SK-MEL-5 (cell line): Measurements from ENCODE around the gene NUP210L. TPM values are rescaled to one million over a fixed set of nuclear protein-coding genes. Genes with fewer than 3 reads are reported as not detected.

Experiments used
- DNase-seq: peaks from one replicate; pipeline ENCODE4 v3.0.0-alpha.2; 2016; ENCODE audit warnings: low read depth, low spot score
- in situ Hi-C: cut with HindIII; loops from 2 replicates; pipeline ENCODE4 v1.10.0; 2016; ENCODE audit warnings: low sequenced_read_pairs, high pct_unique_total_duplicates, low pct_unique_long_range_greater_than_20kb
- polyA plus RNA-seq, 2 experiments: library from polyadenylated mRNA; depleted of rRNA; stranded (reverse); fragments of >200 nt; gene quantifications; 2 replicates each; pipeline ENCODE4 v1.2.3, GENCODE V29; 2015
- total RNA-seq: library from RNA; depleted of rRNA; stranded (reverse); fragments of >200 nt; shearing (Covaris generic); gene quantifications from 2 replicates; pipeline ENCODE4 v1.2.3, GENCODE V29; 2014; rRNA removed

NUP210L gene
- total RNA-seq: not detected in 2 replicates
- 0.03 TPM in 1 of 2 replicates, not detected in the other for polyA plus RNA-seq (2015; cell fraction: cytosol; rRNA removed)
- polyA plus RNA-seq (2015; cell fraction: nucleus; rRNA removed): 0.09 and 0.17 TPM in 2 replicates

DNA sequence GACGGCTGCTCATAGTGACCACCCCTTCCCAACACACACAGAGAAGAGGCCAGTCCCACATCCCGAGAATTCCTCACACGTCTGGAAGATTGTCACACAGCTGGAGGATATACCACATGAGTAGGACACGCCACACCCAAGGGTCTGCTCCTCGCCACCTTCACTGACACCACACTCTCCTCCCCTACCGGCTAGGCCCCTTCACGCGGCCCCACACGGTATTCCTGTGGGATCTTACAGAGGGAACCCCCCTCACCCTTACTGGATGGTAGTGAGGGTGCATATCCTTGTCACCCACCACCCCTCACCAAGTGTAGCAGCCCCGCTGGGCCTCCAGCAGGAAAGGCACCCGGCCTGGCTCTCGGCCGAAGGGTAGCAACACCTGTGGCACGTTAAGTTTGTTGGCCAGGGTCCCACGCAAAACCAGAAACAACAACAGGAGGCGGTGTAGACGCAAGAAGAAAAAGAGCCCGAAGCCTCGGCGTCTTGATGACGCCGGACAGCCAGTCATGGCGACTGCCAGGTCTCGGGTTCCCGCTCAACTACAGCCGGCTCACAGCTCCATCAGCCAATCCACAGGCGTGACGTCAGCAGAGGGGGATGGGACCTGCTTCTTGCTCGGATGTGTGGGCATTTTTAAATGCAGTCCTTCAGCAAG lies at the start of gene NUP210L:
NUP210L (minus strand) TSS at position 540 of the 658 bp plus-strand sequence.
- peak; percentile 50 for DNase-seq
- in situ Hi-C loops: no loop called here

DNA sequence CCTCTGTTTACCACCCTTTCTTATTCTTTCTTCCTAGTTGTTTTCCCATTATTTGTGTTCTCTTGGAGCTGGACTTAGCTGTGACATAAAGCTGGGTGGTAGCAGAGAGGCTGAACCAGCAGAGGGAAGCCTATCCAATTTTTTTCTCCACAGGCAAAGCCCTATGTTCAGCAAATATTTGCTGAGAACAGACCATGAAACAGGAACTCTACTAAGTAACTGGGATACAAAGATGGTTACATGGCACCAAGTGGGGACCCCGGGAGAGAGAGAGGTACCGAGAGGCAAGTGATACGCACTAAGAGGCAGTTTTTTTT lies 44.6 kb upstream of the NUP210L start:
- in situ Hi-C loops: no loop called here
- peak; percentile 67 for DNase-seq

DNA sequence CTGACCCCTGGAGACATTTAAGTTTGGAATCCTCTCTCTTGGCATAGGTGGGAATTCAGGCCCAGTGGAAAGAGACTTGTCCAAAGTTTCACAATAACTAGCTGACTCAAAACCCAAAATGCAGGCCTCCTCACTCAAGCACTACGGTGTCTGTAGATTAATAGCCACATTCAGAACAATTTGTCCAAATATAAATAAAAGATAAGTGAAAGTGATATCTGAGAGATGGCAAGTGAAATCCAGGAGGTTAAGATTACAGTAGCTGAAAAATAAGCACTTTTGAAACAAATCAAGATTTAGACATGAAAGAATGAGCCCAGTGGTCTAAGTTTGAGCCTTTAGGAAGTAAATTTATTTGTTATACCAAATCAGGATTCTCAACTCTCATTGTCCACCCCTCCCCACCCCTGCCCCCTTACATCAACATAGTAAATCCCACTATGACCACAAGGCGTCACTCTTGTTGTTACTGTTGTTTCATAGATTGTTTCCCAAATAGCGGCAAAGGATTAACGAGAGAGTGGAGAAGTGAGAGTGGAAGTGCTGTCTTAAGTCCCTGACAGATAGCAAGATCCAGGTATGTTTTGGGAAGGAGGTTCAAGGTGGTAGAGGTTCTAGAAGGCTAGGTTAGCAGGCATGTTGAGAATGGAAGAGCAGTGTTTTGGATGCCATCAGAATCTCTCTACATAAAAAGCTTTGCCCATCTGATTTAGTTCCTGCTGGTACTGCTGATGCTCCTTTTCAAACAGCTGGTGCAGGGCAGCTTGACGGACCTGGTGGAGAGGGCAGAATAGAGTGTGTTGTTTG lies 44.1 kb upstream of the NUP210L start:
- DNase-seq: peak; percentile 90
- in situ Hi-C loops: no loop called here

DNA sequence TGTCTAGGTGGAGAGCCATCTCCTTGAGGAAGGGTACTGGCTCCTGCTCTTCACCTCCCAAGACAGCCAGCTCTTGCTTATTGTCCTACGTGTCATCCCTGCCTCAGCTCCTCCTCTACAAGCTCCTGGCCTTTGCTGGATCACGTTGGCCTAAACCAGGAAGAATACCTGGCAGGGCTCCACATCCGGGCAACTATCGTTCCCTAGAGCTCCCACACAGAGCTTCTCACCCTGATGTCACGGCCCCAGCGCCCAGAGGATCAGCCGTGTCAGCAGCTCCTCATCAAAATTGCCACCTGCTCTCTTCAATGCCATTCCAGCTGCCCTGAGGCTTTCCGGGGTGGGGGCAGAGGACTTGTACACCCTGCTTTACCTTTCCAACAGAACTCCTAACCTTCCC lies 38.9 kb upstream of the NUP210L start:
- in situ Hi-C loops: no loop called here
- DNase-seq: peak; percentile 56

DNA sequence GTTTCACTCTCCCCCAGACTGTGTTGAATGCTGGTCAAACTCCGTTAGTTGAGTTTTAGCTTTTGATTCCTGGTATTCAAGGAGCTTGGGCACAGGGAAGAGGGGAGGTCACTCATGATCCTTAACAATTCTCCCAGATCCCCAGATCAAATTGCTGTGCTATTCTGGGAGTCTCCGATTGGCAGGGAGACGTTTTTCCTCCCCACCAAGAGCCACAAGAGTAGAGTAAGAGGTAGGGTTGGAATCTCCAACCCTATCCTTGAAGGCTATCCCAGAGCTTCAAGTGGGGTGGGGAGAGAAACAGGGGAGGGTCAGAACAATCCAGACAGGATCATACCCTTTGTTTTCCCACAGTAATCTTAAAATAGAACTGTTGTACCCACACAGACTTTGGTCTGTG lies 37.6 kb upstream of the NUP210L start:
- in situ Hi-C loops: no loop called here
- DNase-seq: no peak

DNA sequence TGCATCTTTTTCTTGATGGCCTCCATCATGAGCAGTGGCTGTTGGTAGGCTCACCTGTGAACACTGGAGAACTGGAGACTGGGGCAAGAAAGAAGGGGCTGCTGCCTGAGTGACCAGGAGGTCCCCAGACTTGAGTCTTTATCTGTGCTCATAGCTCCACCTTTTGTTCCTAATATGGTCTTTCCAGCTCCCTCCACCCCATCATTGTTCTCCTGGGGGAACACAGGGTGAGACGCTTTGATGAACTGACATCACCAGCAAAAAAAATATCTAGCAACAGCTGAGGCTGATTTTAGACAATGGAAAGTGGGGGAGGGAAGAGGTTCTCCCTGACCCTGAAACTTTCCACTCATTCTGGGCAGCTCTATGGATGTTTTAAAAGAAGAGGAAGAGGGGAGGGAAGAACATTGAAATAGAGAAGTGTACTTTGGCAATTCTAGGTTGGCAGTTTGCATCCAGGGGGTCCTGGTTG lies 37.2 kb upstream of the NUP210L start, which contains the start of gene TPM3:
TPM3 (minus strand) TSS at position 111 of the 472 bp plus-strand sequence; CDS start at position 29, 82 bp downstream.
- in situ Hi-C loops: no loop called here
- DNase-seq: no peak

DNA sequence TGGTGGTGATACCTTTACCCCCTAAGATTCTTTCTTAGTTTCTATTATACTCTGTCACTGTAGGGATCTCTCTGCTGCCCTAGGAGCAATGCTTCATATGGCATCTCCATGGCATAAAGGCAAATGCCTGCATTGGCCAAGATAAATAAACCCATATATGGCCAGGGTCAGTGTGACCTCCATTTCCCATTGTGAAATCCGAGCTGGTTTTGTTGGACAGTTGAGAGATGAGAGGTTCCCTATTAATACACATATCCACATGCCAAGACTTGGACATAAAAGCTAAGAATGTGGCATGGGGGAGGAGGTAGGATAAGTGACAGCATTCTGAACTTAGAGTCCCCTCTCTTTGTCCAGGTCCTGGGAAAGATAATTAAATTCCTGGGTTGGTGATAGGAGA lies 35.7 kb upstream of the NUP210L start:
- DNase-seq: no peak
- in situ Hi-C loops: no loop called here

DNA sequence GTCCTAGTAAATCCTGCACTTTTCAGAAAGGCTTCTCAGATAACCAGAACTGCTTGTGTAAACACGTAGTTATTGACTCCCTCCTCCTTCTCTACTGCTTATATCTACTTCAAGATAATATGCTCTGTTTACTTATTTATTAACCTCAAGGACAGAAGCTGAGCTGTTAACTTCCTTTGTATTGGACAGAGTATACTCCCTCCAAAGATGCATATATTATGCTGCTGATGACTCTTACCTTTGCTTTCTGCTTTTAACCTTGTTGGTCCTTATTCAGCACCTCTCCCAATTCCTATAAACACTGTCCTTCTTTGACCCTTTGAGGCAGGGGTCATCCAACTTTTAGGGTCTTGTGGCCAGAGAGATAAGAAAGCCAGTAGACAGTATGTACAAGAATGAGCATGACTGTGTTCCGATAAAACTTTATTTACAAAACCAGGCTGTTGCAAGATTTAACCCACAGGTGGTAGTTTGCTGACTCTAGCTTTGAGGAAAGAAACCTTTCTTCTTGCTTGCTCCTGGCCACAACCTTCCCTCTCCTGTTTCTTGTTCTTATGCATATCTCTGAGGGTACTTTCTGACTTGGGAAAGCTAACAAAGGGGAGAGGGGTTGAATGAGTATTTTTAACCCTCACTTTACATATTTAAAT lies 32.1 kb upstream of the NUP210L start:
- no peak for DNase-seq
- in situ Hi-C loops: no loop called here

DNA sequence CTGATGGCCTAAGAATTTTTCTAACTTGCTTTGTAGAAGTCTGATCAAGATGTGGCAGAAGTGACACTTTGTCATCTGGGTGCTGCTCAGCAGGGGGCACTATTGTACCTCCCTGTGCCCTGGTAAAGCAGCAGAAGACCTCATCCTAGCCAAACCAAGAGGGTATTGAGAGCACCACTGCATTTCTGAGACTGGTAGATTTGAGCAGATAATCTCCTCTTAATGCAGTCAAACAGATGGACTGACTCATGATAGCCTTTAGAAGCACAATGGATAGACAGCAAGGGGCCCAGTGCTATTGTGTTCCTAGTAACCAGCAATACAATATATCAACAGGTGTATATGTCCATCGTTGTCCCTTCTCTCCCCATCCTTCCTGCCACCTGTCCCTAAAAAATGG lies 31.3 kb upstream of the NUP210L start:
- peak; percentile 85 for DNase-seq

DNA sequence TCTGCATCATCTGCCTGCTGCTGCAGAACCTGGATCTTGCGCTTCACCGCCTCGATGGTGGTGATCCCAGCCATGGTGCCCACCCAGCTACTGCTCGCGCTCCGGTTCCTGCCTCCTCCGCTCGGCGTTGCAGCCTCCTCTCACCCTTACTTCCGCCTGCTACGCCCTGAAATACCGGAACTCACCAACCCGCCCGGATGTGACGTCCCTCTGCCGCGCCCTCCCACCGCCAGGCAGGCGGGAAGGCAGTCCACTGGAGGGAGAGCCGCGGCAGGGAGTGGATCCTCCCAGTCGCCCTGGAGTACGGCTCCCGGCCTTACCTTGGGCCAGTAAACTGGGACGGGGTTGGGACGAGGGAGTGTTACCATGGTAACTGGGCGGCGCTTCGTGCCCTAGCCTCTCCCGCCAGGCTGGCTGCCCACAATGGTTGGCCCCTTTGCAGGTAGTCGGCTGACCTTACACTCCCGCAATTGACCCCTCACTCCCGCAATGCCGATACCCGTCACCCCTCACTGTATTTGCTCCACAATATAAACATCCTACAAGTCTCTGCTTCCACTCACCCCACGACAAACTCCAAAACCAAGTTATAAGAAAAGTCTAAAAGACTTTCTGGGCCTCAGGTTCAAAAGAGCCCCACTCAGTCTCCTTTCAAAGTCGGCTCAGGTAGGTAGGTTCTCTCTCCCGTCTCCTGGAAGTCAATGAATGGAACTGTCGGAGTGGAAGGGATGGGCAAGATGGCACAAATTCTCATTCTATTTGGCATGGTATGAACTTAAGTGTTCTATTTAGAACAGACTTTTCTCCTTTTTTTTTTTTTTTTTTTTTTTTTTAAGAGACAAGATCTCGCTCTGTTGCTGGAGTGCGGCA lies 28.4 kb upstream of the NUP210L start:
- in situ Hi-C loops: no loop called here
- peak; percentile 99 for DNase-seq

More for the DNA sequence above, 31.3 kb upstream of the NUP210L start:
- in situ Hi-C loops: no loop called here

DNA sequence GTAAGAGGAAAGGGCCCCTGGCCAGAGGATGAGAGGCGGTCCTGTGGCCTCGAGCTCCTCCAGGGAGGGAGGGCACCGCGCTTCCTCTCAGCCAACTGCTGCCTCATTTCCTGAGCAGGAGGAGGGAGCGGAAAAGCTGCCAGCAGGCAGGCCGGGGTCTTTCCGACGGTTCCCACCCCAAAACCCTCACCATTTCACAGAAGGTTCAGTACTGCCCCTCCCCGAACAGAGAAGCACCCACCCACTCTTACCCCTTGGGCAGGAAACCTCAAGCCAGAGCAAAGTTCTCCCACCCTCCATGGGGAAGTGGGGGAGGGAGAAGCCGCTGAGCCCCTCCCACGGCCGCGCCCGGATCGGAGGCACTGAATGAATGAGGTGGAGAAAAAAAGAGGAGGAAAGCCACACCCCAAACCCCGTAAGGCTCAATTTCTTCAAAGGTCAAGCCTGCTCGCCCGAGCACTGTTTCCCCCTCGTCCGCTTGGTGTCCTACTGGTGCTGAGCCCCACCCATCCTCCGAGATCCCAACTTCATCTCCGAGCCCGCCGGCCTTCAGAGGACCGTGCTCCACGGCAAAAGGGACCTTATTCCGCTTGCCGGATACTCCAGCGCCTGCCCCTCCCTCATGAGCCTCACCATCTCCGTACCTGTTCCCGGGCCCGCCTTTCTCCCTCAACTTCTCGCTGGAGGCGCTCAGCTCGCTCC lies 27.6 kb upstream of the NUP210L start:
- in situ Hi-C loops: no loop called here
- DNase-seq: peak; percentile 68

DNA sequence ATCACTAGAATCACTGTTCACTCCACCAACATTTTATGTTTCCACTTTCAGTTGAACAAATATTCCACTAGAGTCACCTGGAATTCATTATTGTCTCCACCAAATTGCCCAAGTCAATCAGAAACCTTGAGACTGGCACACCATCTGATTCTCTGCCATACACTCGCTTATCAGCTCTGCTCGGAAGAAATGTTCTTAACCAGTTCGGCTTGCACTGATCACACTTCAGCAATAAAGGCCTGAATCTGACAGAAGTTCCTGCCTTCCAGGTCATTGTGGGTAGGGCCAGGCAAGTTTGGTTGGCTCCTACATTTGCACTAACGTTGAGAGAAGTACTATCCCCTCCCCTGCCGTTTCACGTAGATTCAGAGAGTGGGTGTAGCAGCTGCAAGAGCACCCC lies 27.1 kb upstream of the NUP210L start:
- DNase-seq: no peak
- in situ Hi-C loops: no loop called here

DNA sequence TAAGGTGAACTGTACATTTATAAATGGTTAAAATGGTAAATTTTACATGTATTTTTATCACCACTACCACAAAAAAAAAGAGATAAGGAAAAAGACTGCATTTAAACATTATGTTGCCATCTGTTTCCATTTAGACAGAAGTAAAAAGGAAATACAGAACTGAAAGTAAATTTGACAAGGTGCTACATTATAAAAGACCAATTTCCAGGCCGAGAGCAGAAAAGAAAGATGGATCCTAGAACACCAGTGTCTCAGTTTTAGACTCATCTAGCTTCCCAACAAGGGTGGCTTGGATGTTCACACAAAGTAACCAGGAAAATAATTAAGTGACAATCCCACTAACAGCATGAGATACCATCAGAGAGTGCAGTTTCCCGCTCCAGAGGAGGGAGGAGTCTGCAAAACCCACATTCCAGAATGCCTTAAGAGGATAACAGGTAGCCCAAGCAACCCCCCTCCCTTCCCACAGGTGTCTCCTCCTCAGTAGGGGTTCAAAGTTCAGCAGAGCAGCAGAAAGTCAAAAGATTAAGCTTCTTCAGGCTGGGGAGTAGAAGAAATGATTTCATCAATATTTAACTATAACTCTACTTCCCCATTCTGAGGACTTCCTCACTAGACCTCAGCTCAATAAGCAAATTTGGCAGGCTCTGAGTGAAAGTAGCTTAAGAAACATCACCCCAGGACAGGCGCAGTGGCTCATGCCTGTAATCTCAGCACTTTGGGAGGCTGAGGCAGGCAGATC lies 25.2 kb upstream of the NUP210L start:
- in situ Hi-C loops: no loop called here
- no peak for DNase-seq

DNA sequence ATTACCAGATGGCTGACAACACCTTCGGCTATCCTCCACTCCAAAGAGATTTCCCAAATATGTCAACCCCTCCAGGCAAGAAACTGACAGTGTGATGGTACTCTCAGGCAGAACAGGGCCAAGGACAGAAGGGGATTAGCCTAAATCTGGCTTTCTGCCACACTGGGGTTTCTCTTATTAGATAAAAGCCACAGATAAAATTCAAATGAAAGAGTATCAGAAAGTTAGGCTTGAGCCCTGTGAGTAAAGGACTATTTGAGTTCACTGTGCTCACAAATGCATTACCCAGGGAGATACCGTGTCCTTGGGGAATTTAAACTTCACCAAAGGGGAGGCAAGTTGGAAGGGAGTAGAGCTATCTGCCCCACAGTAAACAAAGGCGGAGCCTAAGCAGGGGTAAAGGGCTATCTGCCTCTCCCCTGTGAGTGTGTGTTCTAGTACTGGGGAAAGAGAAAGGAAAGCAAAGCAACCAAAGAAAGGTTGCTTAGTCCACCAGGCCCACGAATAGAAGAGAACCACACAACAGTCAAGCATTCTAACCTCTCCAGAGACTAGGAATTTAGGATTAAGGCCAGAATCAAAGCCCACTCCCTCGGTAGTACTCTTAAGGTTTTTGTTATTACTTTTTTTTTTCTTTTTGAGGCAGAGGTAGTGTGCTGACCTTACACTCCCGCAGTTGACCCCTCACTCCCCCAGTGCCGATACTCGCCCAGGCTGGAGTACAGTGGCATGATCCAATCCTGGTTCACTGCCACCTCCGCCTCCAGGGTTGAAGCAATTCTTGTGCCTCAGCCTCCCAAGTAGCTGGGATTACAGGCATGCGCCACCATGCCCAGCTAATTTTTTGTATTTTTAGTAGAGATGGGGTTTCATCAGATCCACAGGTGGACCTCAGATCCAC lies 24.3 kb upstream of the NUP210L start:
- DNase-seq: no peak
- in situ Hi-C loops: no loop called here

DNA sequence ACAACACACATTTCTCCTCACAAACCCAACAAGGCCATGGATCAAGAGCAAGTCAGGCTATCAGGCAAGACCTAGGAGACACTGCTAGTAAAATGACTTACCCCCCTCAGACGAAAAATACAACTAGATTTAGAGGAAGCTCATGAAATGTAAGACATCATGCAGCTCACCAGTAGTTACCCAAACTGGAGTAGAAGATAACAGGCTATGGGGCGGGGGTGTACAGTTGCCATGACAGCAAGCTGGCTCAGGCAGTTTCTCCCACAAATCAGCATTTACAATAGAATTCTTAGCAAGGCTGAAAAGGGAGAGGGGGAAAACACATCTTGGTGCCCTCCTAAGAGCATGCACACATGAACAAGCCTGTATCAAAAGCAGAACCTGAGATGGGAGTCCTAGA lies 23.1 kb upstream of the NUP210L start:
- DNase-seq: no peak
- in situ Hi-C loops: no loop called here
